NCI-H146 treated with DMSO at 0.1 percent for 48 hours (cell line): Measurements from ENCODE around the gene EHMT1.

ENCODE experiments used
- DNase-seq: peaks from one replicate; lab custom pipeline; 2025; ENCODE audit not compliant: unreplicated experiment; lab: John Stamatoyannopoulos, UW

EHMT1 gene

GRCh38 chr9:137691646-137692351, 73.0 kb downstream of the EHMT1 start:
- DNase-seq: no peak

GRCh38 chr9:137694236-137694959, 75.6 kb downstream of the EHMT1 start:
- no peak for DNase-seq

DNA sequence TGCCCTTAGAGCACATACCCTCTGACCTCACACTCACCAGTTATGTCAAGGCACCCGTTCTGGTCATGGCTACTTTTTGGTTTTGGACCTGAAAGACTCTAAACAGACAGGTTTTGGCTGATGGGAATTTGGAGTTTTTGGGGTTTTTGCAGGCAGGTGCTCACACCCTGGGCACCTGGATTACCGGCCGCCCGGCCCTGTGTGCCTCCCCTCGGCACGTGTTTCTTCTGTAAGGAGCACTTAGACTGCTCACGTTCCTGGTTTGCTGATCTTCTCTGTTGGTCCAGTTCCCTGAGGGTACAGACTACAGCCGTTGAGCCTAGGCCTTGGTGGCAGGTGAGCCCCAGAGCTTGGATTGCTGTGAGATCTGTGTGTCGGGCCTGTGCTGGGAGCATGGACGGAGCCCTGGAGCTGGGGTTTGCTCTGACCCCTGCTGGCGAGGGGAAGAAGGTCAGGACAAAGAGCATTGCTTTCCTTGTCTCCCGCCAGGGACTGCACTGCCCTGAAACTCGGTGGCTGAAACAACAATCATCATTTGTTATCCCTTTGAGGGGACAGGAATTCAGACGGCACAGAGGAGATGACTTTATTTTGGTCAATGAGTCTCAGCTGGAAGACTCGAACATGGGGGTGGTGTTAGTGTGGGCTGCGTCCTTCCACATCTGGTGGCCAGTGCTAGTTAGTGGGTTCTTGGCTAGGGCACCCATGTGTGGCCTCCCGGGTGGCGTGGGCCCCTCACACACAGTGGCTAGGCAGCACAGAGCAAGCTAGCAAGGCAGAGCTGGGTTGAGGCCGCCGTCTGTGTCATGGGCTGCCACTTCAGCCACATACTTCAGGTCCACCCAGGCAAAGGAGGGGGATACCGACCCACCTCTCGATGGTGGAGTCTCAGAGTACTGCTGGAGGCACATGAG, 76.4 kb downstream of the EHMT1 start:
- DNase-seq: no peak

GRCh38 chr9:137696136-137696925, 77.5 kb downstream of the EHMT1 start:
- no peak for DNase-seq

DNA sequence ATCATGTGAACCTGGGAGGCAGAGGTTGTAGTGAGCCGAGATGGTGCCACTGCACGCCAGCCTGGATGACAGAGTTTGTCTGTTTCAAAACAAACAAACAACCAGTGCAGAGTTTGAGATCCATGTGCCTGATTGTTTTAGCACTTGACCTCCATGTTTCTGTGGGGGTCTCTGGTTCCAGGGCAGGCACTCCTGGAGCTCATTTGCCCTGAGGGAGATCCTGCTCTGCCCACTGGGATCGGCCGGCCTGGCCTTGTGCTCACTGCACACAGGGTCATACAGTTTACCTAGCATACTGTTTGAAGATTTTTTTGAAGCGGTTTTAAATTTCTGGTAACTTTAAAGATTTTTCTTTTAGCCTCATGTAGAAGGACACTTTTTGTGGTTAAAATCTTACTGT, 78.4 kb downstream of the EHMT1 start:
- no peak for DNase-seq

GRCh38 chr9:137697832-137698231, 79.0 kb downstream of the EHMT1 start:
- no peak for DNase-seq

- DNase-seq: no peak
Measured at GRCh38 chr9:137700911-137701310, 82.1 kb downstream of the EHMT1 start.

DNA sequence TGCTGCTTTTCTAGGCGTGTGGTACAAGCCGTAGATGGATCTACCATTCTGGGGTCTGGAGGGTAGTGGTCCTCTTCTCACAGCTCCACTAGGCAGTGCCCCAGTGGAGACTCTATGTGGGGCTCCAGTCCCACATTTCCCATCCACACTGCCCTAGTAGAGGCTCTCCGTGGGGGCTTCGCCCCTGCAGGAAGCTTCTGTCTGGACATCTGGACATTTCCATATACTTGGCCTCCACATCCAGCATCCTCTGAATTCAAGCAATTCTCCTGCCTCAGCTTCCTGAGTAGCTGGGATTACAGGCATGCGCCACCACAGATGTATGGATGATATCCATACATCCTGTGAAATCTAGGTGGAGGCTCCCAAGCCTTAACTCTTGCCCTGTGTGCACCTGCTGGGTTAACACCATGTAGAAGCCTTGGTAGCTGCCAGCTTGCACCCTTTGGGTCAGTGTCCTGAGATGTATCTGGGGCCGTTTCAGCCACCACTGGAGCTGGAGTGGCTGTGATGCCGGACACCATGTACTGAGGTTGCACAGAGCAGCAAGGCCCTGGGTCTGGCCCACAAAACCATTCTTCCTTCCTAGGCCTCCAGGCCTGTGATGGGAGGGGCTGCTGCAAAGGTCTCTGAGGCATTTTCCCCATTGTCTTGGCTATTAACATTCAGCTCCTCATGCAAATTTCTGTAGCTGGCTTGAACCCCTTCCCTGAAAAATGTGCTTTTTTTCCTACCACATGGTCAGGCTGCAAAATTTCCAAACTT, 84.0 kb downstream of the EHMT1 start:
- DNase-seq: no peak

DNA sequence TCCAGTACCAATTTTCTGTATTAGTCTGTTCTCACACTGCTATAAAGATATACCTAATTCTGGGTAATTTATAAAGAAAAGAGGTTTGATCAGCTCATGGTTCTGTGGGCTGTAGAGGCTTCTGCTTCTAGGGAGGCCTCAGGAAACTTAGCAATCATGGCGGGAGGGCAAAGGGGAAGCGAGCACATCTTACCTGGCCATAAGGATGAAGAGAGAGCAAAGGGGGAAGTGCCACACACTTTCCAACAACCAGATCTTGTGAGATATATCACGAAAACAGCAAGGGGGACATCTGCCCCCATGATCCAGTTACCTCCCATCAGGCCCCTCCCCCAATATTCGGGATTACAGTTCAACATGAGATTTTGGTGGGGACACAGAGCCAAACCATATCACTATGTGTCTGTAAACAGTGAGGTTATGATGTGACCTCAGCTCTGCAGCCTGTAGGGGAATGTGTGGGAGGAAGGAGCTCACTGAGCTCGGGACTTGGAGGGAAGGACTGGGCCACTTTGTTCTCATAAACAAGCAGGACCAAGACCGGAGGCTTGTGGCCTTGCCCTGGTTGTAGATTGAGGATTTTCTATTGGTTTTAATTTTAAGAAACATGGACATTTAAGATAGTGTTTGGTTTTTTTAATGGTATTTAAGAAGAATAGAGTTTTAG, 85.2 kb downstream of the EHMT1 start:
- no peak for DNase-seq

DNA sequence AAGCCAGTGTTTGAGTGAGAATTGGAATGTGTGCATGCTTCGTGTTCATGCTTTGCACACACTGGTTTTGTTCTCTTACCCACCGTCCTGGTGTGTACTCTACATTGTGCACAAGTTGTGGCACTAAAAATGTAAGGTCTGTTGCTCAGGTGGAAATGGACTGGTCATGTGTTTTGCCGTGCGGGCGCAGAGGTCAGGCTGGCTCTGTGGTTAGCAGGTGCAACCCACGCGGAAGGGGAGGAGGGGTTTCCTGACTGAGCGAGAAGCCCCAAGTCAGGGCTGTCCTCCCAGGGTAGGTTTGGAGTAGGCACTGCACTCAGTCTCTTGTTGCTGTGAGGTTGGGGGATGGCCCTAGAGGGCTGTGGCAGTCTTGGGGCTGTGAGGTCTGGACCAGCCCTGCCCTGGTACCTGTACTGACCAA, 86.6 kb downstream of the EHMT1 start:
- DNase-seq: no peak

- DNase-seq: no peak
Measured at GRCh38 chr9:137705906-137706305, 87.1 kb downstream of the EHMT1 start.

- no peak for DNase-seq
Measured at GRCh38 chr9:137707361-137707760, 88.6 kb downstream of the EHMT1 start.

DNA sequence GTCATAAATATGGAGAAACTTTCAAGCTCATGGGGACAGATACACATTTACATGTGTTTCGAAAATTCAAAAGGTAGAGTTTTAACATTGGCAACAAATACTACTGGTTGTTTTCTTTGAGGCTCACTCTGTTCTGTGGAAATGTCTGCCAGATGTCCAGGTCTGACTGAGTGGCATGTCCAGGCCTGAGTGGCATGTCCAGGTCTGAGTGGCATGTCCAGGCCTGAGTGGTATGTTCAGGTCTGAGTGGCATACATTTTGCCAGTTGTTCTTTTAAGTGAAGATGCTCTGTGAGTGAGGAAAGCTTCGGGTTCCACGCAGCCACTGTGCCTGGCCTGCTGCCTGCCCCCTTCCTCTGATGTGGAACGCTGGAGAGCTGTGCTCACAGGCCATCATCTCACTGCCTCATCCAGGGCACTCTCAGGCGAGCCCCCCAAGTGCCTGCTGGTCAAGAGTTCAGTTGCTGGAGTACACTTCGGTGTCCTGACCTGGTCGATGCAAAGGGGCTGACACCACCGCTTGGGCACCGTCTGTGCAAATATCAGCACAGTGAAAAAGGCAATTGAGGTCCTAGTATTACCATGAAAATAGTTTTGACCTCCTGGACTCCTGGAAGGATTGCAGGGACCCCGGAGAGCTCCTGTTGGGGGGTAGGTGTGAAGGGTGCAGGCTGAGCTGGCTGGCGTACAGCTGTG, 89.9 kb downstream of the EHMT1 start:
- DNase-seq: no peak

DNA sequence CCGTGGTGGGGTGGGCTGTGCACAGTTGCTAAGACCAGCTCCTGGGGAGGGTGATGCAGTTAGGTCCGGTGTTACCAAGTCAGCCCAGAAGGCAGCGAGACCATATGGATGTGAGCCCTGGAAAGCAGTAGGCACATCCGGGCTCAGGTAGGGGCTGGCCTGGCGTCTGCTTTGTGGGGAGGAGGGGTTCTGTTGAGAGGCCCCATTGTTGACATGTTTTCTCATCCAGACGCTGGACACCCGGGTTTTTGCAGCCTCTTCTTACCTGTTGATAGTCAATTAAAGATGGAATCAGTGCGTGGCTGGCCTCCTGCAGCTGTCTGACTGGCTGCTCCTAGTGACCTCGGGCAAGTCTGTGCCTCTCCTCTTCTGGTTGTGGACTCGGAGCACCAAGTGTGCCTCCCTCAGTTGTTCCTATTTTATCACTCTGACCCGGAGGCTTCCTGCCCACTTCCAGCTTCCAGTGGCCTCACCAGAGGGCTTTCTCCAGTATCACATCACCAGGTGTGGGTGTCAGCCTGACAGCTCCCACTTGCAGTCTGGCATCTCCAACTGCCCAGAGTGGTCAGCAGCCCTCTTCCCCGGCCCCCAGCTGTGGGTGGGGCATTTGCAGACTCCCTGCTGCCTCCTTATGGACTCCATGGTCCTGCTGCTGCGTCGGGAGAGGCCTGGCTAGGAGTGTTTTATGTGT, 90.8 kb downstream of the EHMT1 start:
- DNase-seq: no peak

- DNase-seq: no peak
Measured at GRCh38 chr9:137710704-137711103, 91.9 kb downstream of the EHMT1 start.

DNA sequence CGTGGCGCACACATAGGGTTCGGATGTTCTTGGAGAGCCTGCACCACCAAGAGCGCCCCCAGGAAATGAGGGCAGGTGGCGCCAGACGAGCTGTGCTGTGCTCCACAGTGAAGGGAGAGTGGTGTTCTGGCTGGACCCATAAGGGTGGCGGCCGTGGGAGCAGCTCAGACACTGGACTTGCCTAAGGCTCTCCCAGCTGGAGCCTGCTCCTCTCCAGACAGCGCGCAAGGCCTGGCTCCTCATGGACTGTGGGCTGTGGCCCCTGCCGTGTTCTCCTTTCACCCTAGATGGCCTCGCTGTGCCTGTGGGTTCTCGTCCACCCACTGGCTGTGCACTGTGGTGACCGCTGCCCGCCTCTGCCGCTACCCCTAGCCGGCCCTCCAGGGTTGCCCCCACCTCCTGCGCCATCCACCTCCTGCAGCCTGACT, 92.9 kb downstream of the EHMT1 start:
- no peak for DNase-seq

GRCh38 chr9:137715321-137715720, 96.5 kb downstream of the EHMT1 start:
- DNase-seq: no peak
